GM23338 (cell line): ENCODE results near the gene TBX19. TPM values are rescaled to one million over a fixed set of nuclear protein-coding genes. Genes with fewer than 3 reads are reported as not detected.

Experiments used
- ATAC-seq: fragments of 200-7000 bp; cut with Tn5 transposase; 3 replicates; pipeline ENCODE4 v1.9.1; 2020
- DNase-seq: peaks from one replicate; pipeline ENCODE4 v3.0.0-alpha.2; 2015; ENCODE audit warnings: low spot score
- H2AFZ ChIP-seq: fragments of 200-600 bp; sonication (generic); 2 replicates; pipeline ENCODE4 v1.8.0; 2016; ENCODE audit warnings: antibody characterized with exemption, mild to moderate bottlenecking, moderate library complexity
- H3F3A ChIP-seq: fragments of 200-600 bp; sonication (generic); replicated peaks from 2 replicates; pipeline ENCODE4 v1.8.0; 2017; ENCODE audit warnings: antibody characterized with exemption, mixed run types, low read depth
- H3K27ac ChIP-seq: fragments of 200-600 bp; sonication (generic); 2 replicates; pipeline ENCODE4 v1.6.1; 2016; ENCODE audit warnings: low read depth
- H3K27me3 ChIP-seq: fragments of 200-600 bp; sonication (generic); 2 replicates; pipeline ENCODE4 v1.8.0; 2016; ENCODE audit warnings: mild to moderate bottlenecking, mixed run types, moderate library complexity; ENCODE audit not compliant: insufficient read depth
- H3K36me3 ChIP-seq: fragments of 200-600 bp; sonication (generic); 2 replicates; pipeline ENCODE4 v1.8.0; 2016; ENCODE audit warnings: mild to moderate bottlenecking; ENCODE audit not compliant: insufficient read depth
- H3K4me1 ChIP-seq: fragments of 200-600 bp; sonication (generic); 2 replicates; pipeline ENCODE4 v1.8.0; 2016; ENCODE audit warnings: mild to moderate bottlenecking, moderate library complexity; ENCODE audit not compliant: insufficient read depth
- H3K4me2 ChIP-seq: fragments of 200-600 bp; sonication (generic); 2 replicates; pipeline ENCODE4 v1.7.1; 2017; ENCODE audit warnings: mixed run types
- H3K4me3 ChIP-seq: fragments of 200-600 bp; sonication (generic); 2 replicates; pipeline ENCODE4 v1.6.1; 2016; ENCODE audit warnings: mixed run types
- H3K79me2 ChIP-seq: fragments of 200-600 bp; sonication (generic); replicated peaks from 2 replicates; pipeline ENCODE4 v1.8.0; 2017; ENCODE audit warnings: mild to moderate bottlenecking; ENCODE audit not compliant: insufficient read depth
- H3K9me2 ChIP-seq: fragments of 200-600 bp; sonication (generic); 2 replicates; pipeline ENCODE4 v1.8.0; 2017; ENCODE audit not compliant: insufficient read depth
- H4K20me1 ChIP-seq: fragments of 200-600 bp; sonication (generic); replicated peaks from 2 replicates; pipeline ENCODE4 v1.8.0; 2017; ENCODE audit warnings: mild to moderate bottlenecking; ENCODE audit not compliant: insufficient read depth
- H3K27ac Mint-ChIP-seq: 2 replicates; pipeline ENCODE4 v1.8.0; 2020; ENCODE audit warnings: inconsistent platforms, mild to moderate bottlenecking, moderate library complexity, mixed read lengths
- H3K27me3 Mint-ChIP-seq: 3 replicates; pipeline ENCODE4 v1.8.0; 2022; ENCODE audit warnings: low read depth, mild to moderate bottlenecking, moderate library complexity, mixed read lengths, inconsistent platforms; ENCODE audit not compliant: insufficient read depth, poor library complexity
- H3K36me3 Mint-ChIP-seq: 3 replicates; pipeline ENCODE4 v1.8.0; 2021; ENCODE audit warnings: low read depth, mild to moderate bottlenecking, inconsistent platforms, moderate library complexity, mixed read lengths
- H3K4me1 Mint-ChIP-seq: 3 replicates; pipeline ENCODE4 v1.8.0; 2020; ENCODE audit warnings: mild to moderate bottlenecking, inconsistent platforms, mixed read lengths
- H3K4me3 Mint-ChIP-seq: 3 replicates; pipeline ENCODE4 v1.8.0; 2021; ENCODE audit warnings: moderate library complexity, mild to moderate bottlenecking, inconsistent platforms, mixed read lengths
- H3K9me3 Mint-ChIP-seq: 3 replicates; pipeline ENCODE4 v1.8.0; 2020; ENCODE audit warnings: moderate library complexity, mild to moderate bottlenecking, inconsistent platforms, mixed read lengths
- EZH2 ChIP-seq: fragments of 200-600 bp; sonication (generic); IDR thresholded peaks from one replicate; pipeline ENCODE4 v1.8.0; 2017; ENCODE audit warnings: antibody characterized with exemption, mild to moderate bottlenecking, low read depth; ENCODE audit not compliant: unreplicated experiment
- EZH2phosphoT487 ChIP-seq: fragments of 200-600 bp; sonication (generic); IDR thresholded peaks from one replicate; pipeline ENCODE4 v1.8.1; 2018; ENCODE audit warnings: antibody characterized with exemption; ENCODE audit not compliant: unreplicated experiment
- STAT1 ChIP-seq: IDR thresholded peaks from one replicate; pipeline ENCODE4 v1.6.1; 2016; ENCODE audit warnings: antibody characterized with exemption; ENCODE audit not compliant: unreplicated experiment
- ZNF114 ChIP-seq: fragments of 250-450 bp; sonication (Bioruptor Pico); IDR thresholded peaks from 2 replicates; pipeline ENCODE4 v1.5.0; 2020; ENCODE audit warnings: mild to moderate bottlenecking, moderate library complexity
- ZNF331 ChIP-seq: fragments of 250-450 bp; sonication (Bioruptor Pico); IDR thresholded peaks from 2 replicates; pipeline ENCODE4 v1.5.0; 2020; ENCODE audit warnings: low read depth, mild to moderate bottlenecking, moderate library complexity
- polyA plus RNA-seq: library from polyadenylated mRNA; unstranded; fragments of >200 nt; fragmentation: Nextera tagmentation; extraction: Ambion mirVana; gene quantifications from 2 replicates; pipeline ENCODE4 v1.2.1, GENCODE V29; 2016
- total RNA-seq: library from RNA; depleted of rRNA; stranded (reverse); fragments of >200 nt; shearing (Covaris generic); gene quantifications from 2 replicates; pipeline ENCODE4 v1.2.3, GENCODE V29; 2014
- TF ChIP-seq, protein P1 (sequence below): IDR thresholded peaks from 2 replicates; pipeline ENCODE4 v1.6.1; 2016; ENCODE audit warnings: antibody characterized with exemption
- TF ChIP-seq, protein P2 (sequence below), 2 experiments: fragments of 200-600 bp in 1 of 2; sonication (generic) in 1 of 2; conservative IDR thresholded peaks; 2 replicates each; pipeline versions ENCODE4 v1.5.1 to v1.6.1; 2016 to 2017; ENCODE audit warnings: antibody characterized with exemption in 2 of 2, low read depth in 2 of 2, mild to moderate bottlenecking in 2 of 2, moderate library complexity in 1 of 2
- TF ChIP-seq, protein P3 (sequence below): IDR thresholded peaks from one replicate; pipeline ENCODE4 v1.6.1; 2018; ENCODE audit warnings: antibody characterized with exemption; ENCODE audit not compliant: unreplicated experiment

The TBX19 gene
- total and polyA plus RNA-seq, 2 experiments from 2014 or later, result 0.76 to 1.1 TPM

DNA sequence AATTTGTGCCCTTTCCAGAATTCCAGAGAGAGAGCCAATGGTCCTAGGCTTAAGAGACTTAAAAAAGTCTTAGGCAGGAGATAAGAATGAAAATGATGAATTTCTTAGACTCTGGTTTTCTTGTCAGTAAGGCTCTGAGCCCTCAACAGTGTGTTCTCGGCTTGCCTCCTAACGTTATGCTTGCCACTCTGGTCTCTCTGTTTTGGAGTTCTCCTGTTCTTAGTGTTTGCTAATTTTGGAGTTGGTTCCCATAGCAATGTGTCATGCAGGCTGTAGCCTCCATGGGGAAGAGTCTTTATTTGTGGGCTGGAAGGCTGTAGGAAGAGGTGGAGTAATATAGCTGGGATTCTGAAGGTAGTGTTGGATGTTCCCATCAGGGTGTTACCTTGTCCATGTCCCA, 19.9 kb downstream of the TBX19 start:
- no peaks in the 10 kb centered on the region for H3K79me2 ChIP-seq
- no peak for TF ChIP-seq STAT1
- TF ChIP-seq, protein P1, sequence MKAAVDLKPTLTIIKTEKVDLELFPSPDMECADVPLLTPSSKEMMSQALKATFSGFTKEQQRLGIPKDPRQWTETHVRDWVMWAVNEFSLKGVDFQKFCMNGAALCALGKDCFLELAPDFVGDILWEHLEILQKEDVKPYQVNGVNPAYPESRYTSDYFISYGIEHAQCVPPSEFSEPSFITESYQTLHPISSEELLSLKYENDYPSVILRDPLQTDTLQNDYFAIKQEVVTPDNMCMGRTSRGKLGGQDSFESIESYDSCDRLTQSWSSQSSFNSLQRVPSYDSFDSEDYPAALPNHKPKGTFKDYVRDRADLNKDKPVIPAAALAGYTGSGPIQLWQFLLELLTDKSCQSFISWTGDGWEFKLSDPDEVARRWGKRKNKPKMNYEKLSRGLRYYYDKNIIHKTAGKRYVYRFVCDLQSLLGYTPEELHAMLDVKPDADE, result no peak
- TF ChIP-seq EZH2phosphoT487, result no peak
- no peak for TF ChIP-seq EZH2
- TF ChIP-seq, protein P2, sequence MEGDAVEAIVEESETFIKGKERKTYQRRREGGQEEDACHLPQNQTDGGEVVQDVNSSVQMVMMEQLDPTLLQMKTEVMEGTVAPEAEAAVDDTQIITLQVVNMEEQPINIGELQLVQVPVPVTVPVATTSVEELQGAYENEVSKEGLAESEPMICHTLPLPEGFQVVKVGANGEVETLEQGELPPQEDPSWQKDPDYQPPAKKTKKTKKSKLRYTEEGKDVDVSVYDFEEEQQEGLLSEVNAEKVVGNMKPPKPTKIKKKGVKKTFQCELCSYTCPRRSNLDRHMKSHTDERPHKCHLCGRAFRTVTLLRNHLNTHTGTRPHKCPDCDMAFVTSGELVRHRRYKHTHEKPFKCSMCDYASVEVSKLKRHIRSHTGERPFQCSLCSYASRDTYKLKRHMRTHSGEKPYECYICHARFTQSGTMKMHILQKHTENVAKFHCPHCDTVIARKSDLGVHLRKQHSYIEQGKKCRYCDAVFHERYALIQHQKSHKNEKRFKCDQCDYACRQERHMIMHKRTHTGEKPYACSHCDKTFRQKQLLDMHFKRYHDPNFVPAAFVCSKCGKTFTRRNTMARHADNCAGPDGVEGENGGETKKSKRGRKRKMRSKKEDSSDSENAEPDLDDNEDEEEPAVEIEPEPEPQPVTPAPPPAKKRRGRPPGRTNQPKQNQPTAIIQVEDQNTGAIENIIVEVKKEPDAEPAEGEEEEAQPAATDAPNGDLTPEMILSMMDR (conservative IDR thresholded peaks at IDR 0.05; ENCODE audit: low read depth in 2 of 2), result no peak
- no peak for TF ChIP-seq ZNF331 (CRISPR knock-in tag)
- H3K4me2 ChIP-seq, result no peak overlapping the region
- H3F3A ChIP-seq, result no peaks in the 10 kb centered on the region
- no peak overlapping the region for H3K4me3 Mint-ChIP-seq
- no peak overlapping the region for H3K27ac Mint-ChIP-seq
- no peak for ATAC-seq
- H3K4me3 ChIP-seq, result no peak overlapping the region
- H3K36me3 ChIP-seq, result no peaks in the 10 kb centered on the region
- no peaks in the 10 kb centered on the region for H3K36me3 Mint-ChIP-seq
- H3K27ac ChIP-seq, result no peak overlapping the region
- H3K4me1 ChIP-seq, result no peaks in the 10 kb centered on the region
- no peaks in the 10 kb centered on the region for H4K20me1 ChIP-seq
- H2AFZ ChIP-seq, result no peak overlapping the region
- no peaks in the 10 kb centered on the region; the same call in 2 of the 3 replicates for H3K9me3 Mint-ChIP-seq
- no peak for DNase-seq
- no peaks in the 10 kb centered on the region for H3K27me3 ChIP-seq
- H3K9me2 ChIP-seq, result no peaks in the 10 kb centered on the region; the same call in 1 of the 2 replicates
- no peaks in the 10 kb centered on the region for H3K27me3 Mint-ChIP-seq
- H3K4me1 Mint-ChIP-seq, result peaks cover 10% of the 10 kb centered on the region

DNA sequence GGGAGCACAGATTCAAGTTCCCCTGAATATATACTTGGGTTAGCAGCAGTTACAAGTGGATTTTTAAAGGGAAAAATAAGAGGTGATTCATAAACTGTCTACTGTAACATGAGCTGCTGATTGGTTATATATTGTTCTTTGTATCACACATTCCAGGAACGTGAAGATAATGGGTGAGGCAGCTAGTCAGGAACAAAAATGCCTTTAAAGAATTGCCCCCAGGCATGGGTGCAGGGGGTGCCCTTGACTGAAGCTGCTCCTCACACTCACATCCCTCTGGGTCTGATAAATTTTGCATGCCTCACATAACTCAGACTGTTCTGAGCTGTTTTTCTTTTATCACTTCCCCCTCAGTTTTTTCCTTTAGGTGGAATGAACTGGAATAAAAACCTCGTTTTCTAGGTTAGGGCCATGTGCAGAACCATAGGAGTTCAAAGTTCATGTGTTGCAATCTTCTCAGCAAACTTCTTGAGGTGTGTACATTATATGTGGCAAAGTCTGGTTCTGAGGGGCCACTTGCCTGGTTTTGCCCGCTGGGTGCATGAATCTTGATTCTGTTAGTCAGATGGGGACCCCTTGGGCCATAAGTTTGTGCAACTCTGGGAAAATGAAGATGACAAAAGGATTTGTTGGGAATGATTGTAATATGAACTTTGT, 21.1 kb downstream of the TBX19 start:
- Histone ChIP-seq H3F3A (no peaks in the 10 kb centered on the region), H2AFZ (no peak overlapping the region), H3K79me2 (no peaks in the 10 kb centered on the region), H3K36me3 (no peaks in the 10 kb centered on the region), H3K27me3 (no peaks in the 10 kb centered on the region), H4K20me1 (no peaks in the 10 kb centered on the region), H3K27ac (no peak overlapping the region), H3K4me3 (no peak overlapping the region), H3K4me1 (no peaks in the 10 kb centered on the region), H3K9me2 (no peaks in the 10 kb centered on the region; the same call in 1 of the 2 replicates), H3K4me2 (no peak overlapping the region)
- Mint-ChIP-seq H3K27me3 (peaks cover 5% of the 10 kb centered on the region), H3K9me3 (no peaks in the 10 kb centered on the region; the same call in 2 of the 3 replicates), H3K36me3 (no peaks in the 10 kb centered on the region), H3K4me1 (peaks cover 19% of the 10 kb centered on the region), H3K27ac (no peak overlapping the region), H3K4me3 (no peak overlapping the region)
- ATAC-seq (no peak), DNase-seq (no peak)
- TF ChIP-seq, protein P1, result no peak
- TF ChIP-seq, protein P3, sequence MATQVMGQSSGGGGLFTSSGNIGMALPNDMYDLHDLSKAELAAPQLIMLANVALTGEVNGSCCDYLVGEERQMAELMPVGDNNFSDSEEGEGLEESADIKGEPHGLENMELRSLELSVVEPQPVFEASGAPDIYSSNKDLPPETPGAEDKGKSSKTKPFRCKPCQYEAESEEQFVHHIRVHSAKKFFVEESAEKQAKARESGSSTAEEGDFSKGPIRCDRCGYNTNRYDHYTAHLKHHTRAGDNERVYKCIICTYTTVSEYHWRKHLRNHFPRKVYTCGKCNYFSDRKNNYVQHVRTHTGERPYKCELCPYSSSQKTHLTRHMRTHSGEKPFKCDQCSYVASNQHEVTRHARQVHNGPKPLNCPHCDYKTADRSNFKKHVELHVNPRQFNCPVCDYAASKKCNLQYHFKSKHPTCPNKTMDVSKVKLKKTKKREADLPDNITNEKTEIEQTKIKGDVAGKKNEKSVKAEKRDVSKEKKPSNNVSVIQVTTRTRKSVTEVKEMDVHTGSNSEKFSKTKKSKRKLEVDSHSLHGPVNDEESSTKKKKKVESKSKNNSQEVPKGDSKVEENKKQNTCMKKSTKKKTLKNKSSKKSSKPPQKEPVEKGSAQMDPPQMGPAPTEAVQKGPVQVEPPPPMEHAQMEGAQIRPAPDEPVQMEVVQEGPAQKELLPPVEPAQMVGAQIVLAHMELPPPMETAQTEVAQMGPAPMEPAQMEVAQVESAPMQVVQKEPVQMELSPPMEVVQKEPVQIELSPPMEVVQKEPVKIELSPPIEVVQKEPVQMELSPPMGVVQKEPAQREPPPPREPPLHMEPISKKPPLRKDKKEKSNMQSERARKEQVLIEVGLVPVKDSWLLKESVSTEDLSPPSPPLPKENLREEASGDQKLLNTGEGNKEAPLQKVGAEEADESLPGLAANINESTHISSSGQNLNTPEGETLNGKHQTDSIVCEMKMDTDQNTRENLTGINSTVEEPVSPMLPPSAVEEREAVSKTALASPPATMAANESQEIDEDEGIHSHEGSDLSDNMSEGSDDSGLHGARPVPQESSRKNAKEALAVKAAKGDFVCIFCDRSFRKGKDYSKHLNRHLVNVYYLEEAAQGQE, result no peak
- no peak for TF ChIP-seq ZNF114 (CRISPR knock-in tag)
